Muscle layer of duodenum (tissue), 2 donors: ENCODE data around the gene TBC1D14.

Experiments used
- H3K27ac ChIP-seq: one replicate; pipeline ENCODE4 v1.7.0; 2013; ENCODE audit warnings: mild to moderate bottlenecking, low read length
- H3K27me3 ChIP-seq: one replicate; pipeline ENCODE4 v1.7.0; 2013; ENCODE audit warnings: low read depth, mild to moderate bottlenecking, control low read depth, low read length
- H3K36me3 ChIP-seq, 2 donors: one replicate each; pipeline ENCODE4 v1.7.0; 2013; ENCODE audit warnings: low read length in 2 of 2, control low read depth in 1 of 2, mild to moderate bottlenecking in 1 of 2; ENCODE audit not compliant: insufficient read depth in 2 of 2, control insufficient read depth in 1 of 2
- H3K4me1 ChIP-seq, 2 donors: one replicate each; pipeline ENCODE4 v1.7.0; 2013; ENCODE audit warnings: low read length in 2 of 2, mild to moderate bottlenecking in 2 of 2, control low read depth in 1 of 2, moderate library complexity in 1 of 2; ENCODE audit not compliant: insufficient read depth in 2 of 2, control insufficient read depth in 1 of 2
- H3K4me3 ChIP-seq, 2 donors: one replicate each; pipeline ENCODE4 v1.7.0; 2013; ENCODE audit warnings: low read length in 2 of 2, low read depth in 1 of 2, mild to moderate bottlenecking in 1 of 2
- H3K9me3 ChIP-seq, 2 donors: one replicate each; pipeline ENCODE4 v1.7.0; 2013; ENCODE audit warnings: low read length in 2 of 2, control low read depth in 1 of 2, mild to moderate bottlenecking in 1 of 2; ENCODE audit not compliant: control insufficient read depth in 1 of 2
- donor health status: healthy.

Gene TBC1D14

DNA sequence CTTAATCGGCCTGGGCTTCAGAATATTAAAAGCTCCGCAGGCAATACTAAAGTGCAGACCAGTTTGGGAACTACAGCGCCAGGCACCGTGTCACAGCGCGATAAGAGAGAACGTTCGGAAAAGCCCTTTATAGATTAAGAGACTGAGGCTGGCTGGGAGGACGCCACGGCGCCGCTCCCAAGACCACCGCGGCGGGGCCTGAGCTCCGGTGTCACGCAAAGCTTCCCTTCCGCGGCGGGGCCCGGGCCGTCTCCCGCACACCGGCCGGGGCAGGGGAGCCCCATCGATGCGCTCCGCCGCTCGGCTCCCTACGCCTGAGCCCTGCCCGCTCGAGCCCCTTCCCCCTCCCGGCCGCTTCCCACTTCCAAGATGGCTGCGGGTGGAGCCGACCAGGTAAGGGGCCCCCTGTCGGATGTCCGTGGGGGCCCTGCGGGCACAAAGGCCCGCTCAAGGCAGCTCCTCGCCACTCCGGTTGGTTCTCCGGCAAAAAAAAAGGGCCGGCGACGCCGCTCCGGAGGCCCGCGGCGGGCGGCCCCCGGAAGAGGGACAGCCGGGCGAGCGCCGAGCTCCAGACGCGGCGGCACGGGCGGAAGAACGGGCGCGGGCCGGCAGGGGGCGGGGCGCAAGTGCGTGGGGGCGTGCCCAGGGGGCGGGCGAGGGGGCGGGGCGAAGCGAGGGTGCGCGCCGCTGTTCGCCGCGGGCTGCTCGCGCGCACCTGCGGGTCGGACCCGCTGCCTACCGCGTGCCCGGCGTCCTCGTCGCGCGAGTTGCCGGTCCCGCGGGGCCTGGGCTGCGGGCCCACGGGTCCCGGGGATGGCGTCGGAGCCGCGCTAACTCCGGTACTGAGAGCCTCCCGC, at the start of gene TBC1D14:
TSS of gene TBC1D14 (plus strand) at position 714 of the 857 bp plus-strand sequence. CDS start 13,564 bp downstream, outside the sequence.
- Histone ChIP-seq H3K9me3 (no peaks in the 10 kb centered on the region), H3K27me3 (no peaks in the 10 kb centered on the region), H3K36me3 (no peaks in the 10 kb centered on the region), H3K4me3 (peak within 1 kb of the TSS; percentile 63 to 86), H3K27ac (peak within 1 kb of the TSS; percentile 85), H3K4me1 (peaks cover 14 to 16% of the 10 kb centered on the region in 2 donors)

DNA sequence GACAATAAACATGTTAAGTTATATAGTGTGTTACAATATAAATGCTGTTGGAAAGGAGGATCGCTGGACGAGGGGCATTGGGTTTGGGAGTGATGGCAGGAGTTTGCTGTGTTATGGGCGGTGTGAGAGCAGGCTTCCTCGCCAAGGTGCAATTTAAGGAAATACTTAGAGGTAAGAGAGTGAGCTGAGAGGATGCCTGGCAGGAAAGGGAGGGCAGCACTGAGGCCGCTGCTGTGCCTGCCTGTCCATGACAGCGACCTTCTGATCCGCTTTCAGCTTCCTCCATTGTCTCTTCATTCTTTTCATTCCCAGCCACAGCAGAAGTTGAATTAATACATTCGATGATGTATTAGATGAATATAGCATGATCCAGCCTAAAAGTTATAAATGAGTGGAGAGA, 41.2 kb upstream of the TBC1D14 start:
- H3K27me3 ChIP-seq, result no peaks in the 10 kb centered on the region
- no peak overlapping the region for H3K27ac ChIP-seq
- no peaks in the 10 kb centered on the region for H3K9me3 ChIP-seq
- peaks cover 0 to 4% of the 10 kb centered on the region in 2 donors for H3K4me1 ChIP-seq
- peaks cover 24 to 53% of the 10 kb centered on the region in 2 donors for H3K36me3 ChIP-seq
- H3K4me3 ChIP-seq, result no peak overlapping the region

GRCh38 chr4:6869944-6870343, 39.7 kb upstream of the TBC1D14 start:
- Histone ChIP-seq H3K4me1 (peaks cover 0 to 4% of the 10 kb centered on the region in 2 donors), H3K27me3 (no peaks in the 10 kb centered on the region), H3K9me3 (no peaks in the 10 kb centered on the region), H3K4me3 (no peak overlapping the region), H3K36me3 (peaks cover 17 to 56% of the 10 kb centered on the region in 2 donors), H3K27ac (no peak overlapping the region)

DNA sequence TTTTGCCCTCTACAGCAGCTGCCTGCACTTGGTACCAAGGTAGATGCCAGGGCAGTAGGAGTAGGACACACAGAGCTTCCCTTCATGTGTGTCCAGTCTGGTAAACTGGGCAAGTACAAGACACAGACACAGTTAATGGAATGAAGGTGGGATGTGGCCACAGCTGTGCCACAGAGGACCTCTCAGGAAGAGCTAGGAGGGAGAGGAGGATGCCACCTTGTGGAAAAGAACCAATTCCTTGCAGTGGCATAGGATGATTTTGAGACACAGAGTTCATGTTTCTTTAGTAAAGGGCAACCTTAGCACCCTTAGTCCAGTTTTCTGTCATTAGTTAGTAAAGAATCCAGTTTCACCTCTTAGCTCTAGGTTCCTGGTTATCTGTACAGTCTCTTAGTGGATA, 36.3 kb upstream of the TBC1D14 start:
- Histone ChIP-seq H3K9me3 (no peaks in the 10 kb centered on the region), H3K4me3 (no peak overlapping the region), H3K27me3 (no peaks in the 10 kb centered on the region), H3K4me1 (peaks cover 0 to 4% of the 10 kb centered on the region in 2 donors), H3K36me3 (peaks cover 19 to 72% of the 10 kb centered on the region in 2 donors), H3K27ac (no peak overlapping the region)

- Histone ChIP-seq H3K27ac (no peak overlapping the region), H3K9me3 (no peaks in the 10 kb centered on the region), H3K4me3 (no peak overlapping the region), H3K27me3 (no peaks in the 10 kb centered on the region), H3K4me1 (peaks cover 0 to 4% of the 10 kb centered on the region in 2 donors), H3K36me3 (peaks cover 22 to 71% of the 10 kb centered on the region in 2 donors)
Observed at GRCh38 chr4:6873792-6874461, 35.7 kb upstream of the TBC1D14 start.

DNA sequence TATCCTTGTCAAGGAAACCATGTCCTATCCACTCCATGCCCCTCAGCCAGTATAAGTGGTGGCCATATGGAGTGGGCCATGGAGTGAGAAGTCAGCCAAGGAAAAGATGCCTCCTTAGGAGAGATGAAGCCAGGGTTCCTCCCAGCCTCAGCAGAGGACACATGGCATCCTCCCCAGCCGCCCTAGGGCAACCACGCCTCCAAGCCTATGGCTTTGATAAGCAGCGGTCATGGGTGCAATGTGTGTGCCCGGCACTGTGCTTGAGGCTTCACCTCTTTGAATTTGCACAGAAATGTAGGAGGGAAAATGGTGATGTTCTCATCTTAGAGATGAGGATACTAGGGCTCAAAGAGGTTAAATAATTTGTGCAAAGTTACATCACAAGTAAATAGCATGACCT, 34.6 kb upstream of the TBC1D14 start:
- Histone ChIP-seq H3K27me3 (no peaks in the 10 kb centered on the region), H3K27ac (no peak overlapping the region), H3K9me3 (no peaks in the 10 kb centered on the region), H3K4me1 (no peaks in the 10 kb centered on the region), H3K4me3 (no peak overlapping the region), H3K36me3 (peaks cover 27 to 75% of the 10 kb centered on the region in 2 donors)

DNA sequence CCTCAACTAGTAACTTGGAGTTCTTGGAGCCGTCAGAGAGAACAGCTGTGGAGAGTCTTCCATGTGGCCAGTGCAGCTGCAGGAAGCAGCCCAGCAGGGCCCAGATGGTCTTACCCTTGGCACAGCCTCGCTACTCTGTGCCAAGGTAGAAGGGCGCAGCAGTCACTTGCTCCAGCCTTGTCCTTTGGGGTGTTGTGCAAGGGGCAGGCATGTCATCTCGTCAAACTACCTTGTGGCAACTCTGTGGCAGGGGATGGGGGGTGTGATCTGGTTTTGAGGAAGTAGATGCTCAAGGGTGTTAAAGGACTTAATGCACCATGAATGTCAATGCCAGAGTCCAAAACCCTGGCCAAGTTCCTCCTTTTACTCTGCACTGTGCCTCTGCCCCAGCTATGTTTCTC, 34.2 kb upstream of the TBC1D14 start:
- Histone ChIP-seq H3K27ac (no peak overlapping the region), H3K36me3 (peaks cover 30 to 77% of the 10 kb centered on the region in 2 donors), H3K4me1 (no peaks in the 10 kb centered on the region), H3K4me3 (no peak overlapping the region), H3K9me3 (no peaks in the 10 kb centered on the region), H3K27me3 (no peaks in the 10 kb centered on the region)

DNA sequence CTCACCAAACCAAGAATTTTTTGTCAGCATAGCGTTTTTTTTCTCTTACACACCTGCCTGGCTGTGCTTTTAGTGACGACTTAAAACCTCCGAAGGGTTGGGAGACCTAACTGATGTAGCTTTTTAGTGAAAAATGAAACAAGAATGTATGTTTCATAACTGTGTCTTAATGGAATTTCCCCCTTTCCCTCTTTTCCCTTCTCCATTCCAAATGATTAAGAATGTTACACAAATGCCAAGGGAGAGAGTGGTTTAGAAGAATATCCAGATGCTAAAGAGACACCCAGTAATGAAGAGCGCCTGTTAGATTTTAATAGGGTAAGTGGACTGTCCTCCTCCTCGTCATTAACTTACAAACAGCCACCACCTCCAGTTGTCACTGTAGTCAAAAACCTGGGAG, 33.2 kb upstream of the TBC1D14 start:
- H3K27me3 ChIP-seq, result no peaks in the 10 kb centered on the region
- peaks cover 39 to 85% of the 10 kb centered on the region in 2 donors for H3K36me3 ChIP-seq
- no peaks in the 10 kb centered on the region for H3K4me1 ChIP-seq
- no peak overlapping the region for H3K4me3 ChIP-seq
- no peak overlapping the region for H3K27ac ChIP-seq
- no peaks in the 10 kb centered on the region for H3K9me3 ChIP-seq

GRCh38 chr4:6877067-6877466, 32.6 kb upstream of the TBC1D14 start:
- Histone ChIP-seq H3K4me1 (no peaks in the 10 kb centered on the region), H3K4me3 (no peak overlapping the region), H3K27ac (no peak overlapping the region), H3K9me3 (no peaks in the 10 kb centered on the region), H3K36me3 (peaks cover 39 to 85% of the 10 kb centered on the region in 2 donors), H3K27me3 (no peaks in the 10 kb centered on the region)

DNA sequence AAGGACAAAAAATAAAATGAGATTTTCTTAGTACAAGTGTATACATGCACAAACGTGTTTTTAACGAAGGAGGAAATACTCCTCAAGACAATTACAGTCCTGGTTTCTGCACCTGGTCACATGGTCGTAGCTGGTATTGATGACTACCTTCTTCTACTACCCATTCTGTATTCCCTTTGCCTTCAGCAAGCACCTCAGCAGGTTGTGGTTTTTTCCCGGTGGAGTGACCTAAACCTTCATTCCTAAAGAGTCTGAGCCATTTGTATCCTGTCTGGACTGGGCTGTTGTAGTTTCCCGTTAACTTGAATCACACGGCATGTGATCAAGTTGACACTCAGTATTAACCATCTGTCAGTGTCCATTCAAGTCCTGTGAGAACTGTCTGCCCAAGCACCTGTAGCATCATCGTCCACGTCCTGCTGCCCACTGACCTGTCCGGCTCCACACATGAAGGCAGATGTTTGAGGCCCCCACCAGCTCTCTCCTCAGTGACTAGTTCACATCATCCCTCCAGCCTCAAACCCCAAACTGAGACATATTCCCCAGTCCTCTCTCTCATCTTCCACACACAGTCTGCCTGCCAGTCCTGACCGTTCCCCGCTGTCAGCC, 31.1 kb upstream of the TBC1D14 start:
- H3K27ac ChIP-seq, result no peak overlapping the region
- no peak overlapping the region for H3K4me3 ChIP-seq
- peaks cover 45 to 81% of the 10 kb centered on the region in 2 donors for H3K36me3 ChIP-seq
- no peaks in the 10 kb centered on the region for H3K4me1 ChIP-seq
- no peaks in the 10 kb centered on the region for H3K27me3 ChIP-seq
- H3K9me3 ChIP-seq, result no peaks in the 10 kb centered on the region

DNA sequence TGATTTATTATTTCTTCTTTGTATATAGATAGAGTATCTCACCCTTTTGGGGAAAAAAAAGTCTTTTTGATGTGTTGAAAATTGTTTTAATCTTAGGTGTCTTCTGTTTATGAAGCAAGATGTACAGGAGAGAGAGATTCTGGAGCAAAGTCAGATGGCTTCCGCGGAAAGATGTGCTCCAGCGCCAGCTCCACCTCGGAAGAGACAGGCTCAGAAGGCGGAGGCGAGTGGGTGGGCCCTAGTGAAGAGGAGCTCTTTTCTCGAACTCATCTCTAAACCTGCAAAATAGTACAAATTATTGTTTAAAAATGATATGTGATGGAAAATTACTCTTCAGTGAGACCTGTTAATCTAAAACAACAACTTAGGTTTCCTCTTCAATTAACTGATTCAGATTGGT, 28.9 kb upstream of the TBC1D14 start:
- Histone ChIP-seq H3K36me3 (peaks cover 39 to 66% of the 10 kb centered on the region in 2 donors), H3K4me1 (peaks cover 0 to 3% of the 10 kb centered on the region in 2 donors), H3K4me3 (no peak overlapping the region), H3K27ac (no peak overlapping the region), H3K9me3 (no peaks in the 10 kb centered on the region), H3K27me3 (no peaks in the 10 kb centered on the region)
